ENCODE results near the gene CYYR1.

The CYYR1 gene

GRCh38 chr21:26508903-26509302, 64.2 kb downstream of the CYYR1 start (continued):
- no peak for TF ChIP-seq PPARA (CRISPR knock-in tag; IDR thresholded peaks at IDR 0.05; ENCODE audit: borderline replicate concordance)
- no peak for TF ChIP-seq ZFP3 (CRISPR knock-in tag; IDR thresholded peaks at IDR 0.05)
- no peak for TF ChIP-seq CREB5 (CRISPR knock-in tag; IDR thresholded peaks at IDR 0.05; ENCODE audit: low read depth)
- TF ChIP-seq SNAI2 (CRISPR knock-in tag; IDR thresholded peaks at IDR 0.05), result no peak

DNA sequence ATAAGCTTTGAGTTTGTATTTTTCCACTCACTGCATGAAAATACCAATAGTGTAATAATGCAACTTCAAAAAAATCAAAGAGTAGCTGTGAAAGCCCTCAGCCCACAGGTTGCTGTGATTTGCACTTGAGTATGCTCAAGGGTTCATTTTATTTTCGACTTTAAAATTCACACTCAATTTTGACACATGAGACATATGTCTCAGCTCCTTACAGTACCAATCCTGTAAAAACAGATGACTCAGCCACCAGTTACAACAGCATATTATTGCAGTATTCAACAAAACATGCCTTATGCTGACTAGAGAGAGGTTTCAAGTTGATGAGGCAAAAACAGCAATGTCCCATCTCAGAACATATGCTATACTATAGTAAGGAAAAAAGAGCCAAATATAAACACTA, 66.1 kb downstream of the CYYR1 start:
- ATAC-seq, result no peak

GRCh38 chr21:26505211-26505610, 67.9 kb downstream of the CYYR1 start:
- TF ChIP-seq ZNF8 (CRISPR knock-in tag; IDR thresholded peaks at IDR 0.05) (no peak), ZC3H10 (CRISPR knock-in tag; IDR thresholded peaks at IDR 0.05) (no peak), ISL1 (CRISPR knock-in tag; IDR thresholded peaks at IDR 0.05) (no peak), CSDC2 (CRISPR knock-in tag; IDR thresholded peaks at IDR 0.05) (no peak), ARNTL (CRISPR knock-in tag; IDR thresholded peaks at IDR 0.05; ENCODE audit: borderline replicate concordance, low read depth) (no peak), RARB (CRISPR knock-in tag; IDR thresholded peaks at IDR 0.05) (no peak), PPARA (CRISPR knock-in tag; IDR thresholded peaks at IDR 0.05; ENCODE audit: borderline replicate concordance) (no peak), ZNF565 (CRISPR knock-in tag; conservative IDR thresholded peaks at IDR 0.05; ENCODE audit: low read depth) (no peak), ZNF70 (CRISPR knock-in tag; IDR thresholded peaks at IDR 0.05) (no peak), GLIS3 (CRISPR knock-in tag; IDR thresholded peaks at IDR 0.05) (no peak), BACH2 (CRISPR knock-in tag; IDR thresholded peaks at IDR 0.05; ENCODE audit: borderline replicate concordance) (no peak), ZFP30 (CRISPR knock-in tag; IDR thresholded peaks at IDR 0.05) (no peak)
- TF ChIP-seq, protein P1, sequence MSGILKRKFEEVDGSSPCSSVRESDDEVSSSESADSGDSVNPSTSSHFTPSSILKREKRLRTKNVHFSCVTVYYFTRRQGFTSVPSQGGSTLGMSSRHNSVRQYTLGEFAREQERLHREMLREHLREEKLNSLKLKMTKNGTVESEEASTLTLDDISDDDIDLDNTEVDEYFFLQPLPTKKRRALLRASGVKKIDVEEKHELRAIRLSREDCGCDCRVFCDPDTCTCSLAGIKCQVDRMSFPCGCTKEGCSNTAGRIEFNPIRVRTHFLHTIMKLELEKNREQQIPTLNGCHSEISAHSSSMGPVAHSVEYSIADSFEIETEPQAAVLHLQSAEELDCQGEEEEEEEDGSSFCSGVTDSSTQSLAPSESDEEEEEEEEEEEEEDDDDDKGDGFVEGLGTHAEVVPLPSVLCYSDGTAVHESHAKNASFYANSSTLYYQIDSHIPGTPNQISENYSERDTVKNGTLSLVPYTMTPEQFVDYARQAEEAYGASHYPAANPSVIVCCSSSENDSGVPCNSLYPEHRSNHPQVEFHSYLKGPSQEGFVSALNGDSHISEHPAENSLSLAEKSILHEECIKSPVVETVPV (CRISPR knock-in tag; IDR thresholded peaks at IDR 0.05), result no peak
- TF ChIP-seq, protein P2, sequence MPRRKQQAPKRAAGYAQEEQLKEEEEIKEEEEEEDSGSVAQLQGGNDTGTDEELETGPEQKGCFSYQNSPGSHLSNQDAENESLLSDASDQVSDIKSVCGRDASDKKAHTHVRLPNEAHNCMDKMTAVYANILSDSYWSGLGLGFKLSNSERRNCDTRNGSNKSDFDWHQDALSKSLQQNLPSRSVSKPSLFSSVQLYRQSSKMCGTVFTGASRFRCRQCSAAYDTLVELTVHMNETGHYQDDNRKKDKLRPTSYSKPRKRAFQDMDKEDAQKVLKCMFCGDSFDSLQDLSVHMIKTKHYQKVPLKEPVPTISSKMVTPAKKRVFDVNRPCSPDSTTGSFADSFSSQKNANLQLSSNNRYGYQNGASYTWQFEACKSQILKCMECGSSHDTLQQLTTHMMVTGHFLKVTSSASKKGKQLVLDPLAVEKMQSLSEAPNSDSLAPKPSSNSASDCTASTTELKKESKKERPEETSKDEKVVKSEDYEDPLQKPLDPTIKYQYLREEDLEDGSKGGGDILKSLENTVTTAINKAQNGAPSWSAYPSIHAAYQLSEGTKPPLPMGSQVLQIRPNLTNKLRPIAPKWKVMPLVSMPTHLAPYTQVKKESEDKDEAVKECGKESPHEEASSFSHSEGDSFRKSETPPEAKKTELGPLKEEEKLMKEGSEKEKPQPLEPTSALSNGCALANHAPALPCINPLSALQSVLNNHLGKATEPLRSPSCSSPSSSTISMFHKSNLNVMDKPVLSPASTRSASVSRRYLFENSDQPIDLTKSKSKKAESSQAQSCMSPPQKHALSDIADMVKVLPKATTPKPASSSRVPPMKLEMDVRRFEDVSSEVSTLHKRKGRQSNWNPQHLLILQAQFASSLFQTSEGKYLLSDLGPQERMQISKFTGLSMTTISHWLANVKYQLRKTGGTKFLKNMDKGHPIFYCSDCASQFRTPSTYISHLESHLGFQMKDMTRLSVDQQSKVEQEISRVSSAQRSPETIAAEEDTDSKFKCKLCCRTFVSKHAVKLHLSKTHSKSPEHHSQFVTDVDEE (CRISPR knock-in tag; IDR thresholded peaks at IDR 0.05), result no peak
- no peak for ATAC-seq

More for the DNA sequence above, 66.1 kb downstream of the CYYR1 start:
- no peak for TF ChIP-seq PPARA (CRISPR knock-in tag; IDR thresholded peaks at IDR 0.05; ENCODE audit: borderline replicate concordance)
- no peak for TF ChIP-seq OSR1 (CRISPR knock-in tag; IDR thresholded peaks at IDR 0.05)
- TF ChIP-seq ZNF70 (CRISPR knock-in tag; IDR thresholded peaks at IDR 0.05), result no peak
- TF ChIP-seq GLIS3 (CRISPR knock-in tag; IDR thresholded peaks at IDR 0.05), result no peak
- TF ChIP-seq TCF4 (CRISPR knock-in tag; IDR thresholded peaks at IDR 0.05; ENCODE audit: borderline replicate concordance), result no peak
- TF ChIP-seq POU6F1 (CRISPR knock-in tag; IDR thresholded peaks at IDR 0.05; ENCODE audit: borderline replicate concordance, low read depth), result no peak
- TF ChIP-seq ISL1 (CRISPR knock-in tag; IDR thresholded peaks at IDR 0.05), result no peak
- TF ChIP-seq ARNTL (CRISPR knock-in tag; IDR thresholded peaks at IDR 0.05; ENCODE audit: borderline replicate concordance, low read depth), result no peak
- no peak for TF ChIP-seq BACH2 (CRISPR knock-in tag; IDR thresholded peaks at IDR 0.05; ENCODE audit: borderline replicate concordance)
- no peak for TF ChIP-seq ESRRG (CRISPR knock-in tag; IDR thresholded peaks at IDR 0.05)
- TF ChIP-seq ZFP3 (CRISPR knock-in tag; IDR thresholded peaks at IDR 0.05), result no peak
- no peak for TF ChIP-seq TOX (CRISPR knock-in tag; IDR thresholded peaks at IDR 0.05; ENCODE audit: borderline replicate concordance)

DNA sequence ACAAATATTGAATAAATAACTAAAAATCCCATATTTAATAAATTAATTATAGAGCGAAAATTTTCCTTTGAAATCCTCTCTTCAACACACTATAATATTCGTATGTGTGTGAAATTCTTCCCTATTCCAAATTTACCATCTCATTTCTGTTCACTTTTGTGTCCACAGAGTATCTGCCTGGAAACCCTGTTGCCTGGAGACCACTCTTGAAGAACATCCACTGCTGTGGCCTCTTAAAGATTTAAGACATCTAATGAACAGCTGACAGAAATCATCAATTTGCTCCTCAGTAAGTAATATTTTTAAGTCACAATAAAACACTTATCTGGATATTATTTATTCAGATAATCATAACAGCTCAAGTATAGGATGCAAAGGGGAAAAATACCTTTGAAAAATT, 69.7 kb downstream of the CYYR1 start:
- no peak for ATAC-seq
- TF ChIP-seq POU6F1 (CRISPR knock-in tag; IDR thresholded peaks at IDR 0.05; ENCODE audit: borderline replicate concordance, low read depth), result no peak
- no peak for TF ChIP-seq TOX (CRISPR knock-in tag; IDR thresholded peaks at IDR 0.05; ENCODE audit: borderline replicate concordance)
- no peak for TF ChIP-seq CSDC2 (CRISPR knock-in tag; IDR thresholded peaks at IDR 0.05)

Data from SK-N-SH treated with all-trans-retinoic acid at 6 μM for 48 hours (cell line).